ENCODE data around the gene RTF1. TPM values are rescaled to one million over a fixed set of nuclear protein-coding genes. Genes with fewer than 3 reads are reported as not detected.
"Not testable (repeated sequence)": the region's sequence is repeated elsewhere in the genome, so short reads cannot be mapped to it uniquely, and the experiment has no call there.

The RTF1 gene
- total RNA-seq, 1 experiment from 2014 or later = 47.6 TPM

DNA sequence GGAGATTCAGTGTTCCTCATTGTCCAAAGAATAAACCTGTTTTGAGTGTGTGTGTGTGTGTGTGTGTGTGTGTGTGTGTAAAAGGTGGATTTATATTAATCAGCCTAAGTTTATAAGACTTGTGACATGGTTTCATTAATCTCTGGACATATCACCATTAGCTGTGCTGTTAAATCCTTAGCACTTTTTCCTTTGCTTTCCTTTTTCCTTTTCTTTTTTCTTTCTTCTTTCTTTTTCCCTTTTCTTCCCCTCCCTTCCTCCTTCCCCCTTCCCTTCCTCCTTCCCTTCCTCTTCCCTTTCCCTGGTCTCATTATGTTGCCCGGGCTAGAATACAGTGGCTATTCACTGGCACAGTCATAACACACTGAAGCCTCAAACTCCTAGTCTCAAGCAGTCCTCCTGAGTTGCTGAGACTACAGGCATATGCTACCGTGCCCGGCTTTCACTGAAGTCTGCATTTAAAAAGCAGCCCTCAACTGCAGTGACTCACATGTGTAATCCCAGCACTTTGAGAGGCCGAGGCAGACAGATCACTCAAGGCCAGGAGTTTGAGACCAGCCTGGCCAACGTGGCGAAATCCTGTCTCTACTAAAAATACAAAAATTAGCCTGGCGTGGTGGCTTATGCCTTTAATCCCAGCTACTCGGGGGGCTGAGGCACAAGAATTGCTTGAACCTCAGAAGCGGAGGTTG lies 48.1 kb downstream of the RTF1 start:
- no TSS peak for BruUV-seq (replicated peaks)
- Histone ChIP-seq H3K4me1 (ENCODE audit: insufficient read depth, low read length, poor library complexity, severe bottlenecking) (no peaks in the 10 kb centered on the region), H3K9me3 (ENCODE audit: low read depth, low read length, poor library complexity, severe bottlenecking) (no peaks in the 10 kb centered on the region), H3K27me3 (replicated peaks; ENCODE audit: insufficient read depth, low read depth, low read length, poor library complexity) (no peaks in the 10 kb centered on the region), H3K27ac (ENCODE audit: low read depth, low read length, poor library complexity, severe bottlenecking) (no peak overlapping the region), H3K36me3 (ENCODE audit: insufficient read depth, low read length, poor library complexity, severe bottlenecking) (peaks cover 46% of the 10 kb centered on the region), H3K4me3 (ENCODE audit: low read depth, low read length, poor library complexity, severe bottlenecking) (no peak overlapping the region)
- ChIA-PET CTCF (interaction anchor here (0.6 to 2.1 kb wide), 6 partner anchors 24 to 439 kb away, joined by 3 to 11 read pairs (median 6); no protein-coding TSS in a partner anchor), POLR2A (ENCODE audit: low non-redundant PET) (interaction anchor here (0.5 to 0.9 kb wide), 2 partner anchors 19 to 406 kb away, joined by 4 to 5 read pairs; no protein-coding TSS in a partner anchor)
- no peak for DNase-seq (ENCODE audit: low spot score)
- intact Hi-C loops (cut with micrococcal nuclease; ENCODE audit: unreplicated experiment) = loop anchor here (5.0 kb wide), 1 partner anchor 437 kb away; no protein-coding TSS in a partner anchor
- TF ChIP-seq EZH2 (IDR thresholded peaks at IDR 0.05; ENCODE audit: borderline replicate concordance, low read depth, low read length, poor library complexity, severe bottlenecking) = no peak
- TF ChIP-seq, protein P1, sequence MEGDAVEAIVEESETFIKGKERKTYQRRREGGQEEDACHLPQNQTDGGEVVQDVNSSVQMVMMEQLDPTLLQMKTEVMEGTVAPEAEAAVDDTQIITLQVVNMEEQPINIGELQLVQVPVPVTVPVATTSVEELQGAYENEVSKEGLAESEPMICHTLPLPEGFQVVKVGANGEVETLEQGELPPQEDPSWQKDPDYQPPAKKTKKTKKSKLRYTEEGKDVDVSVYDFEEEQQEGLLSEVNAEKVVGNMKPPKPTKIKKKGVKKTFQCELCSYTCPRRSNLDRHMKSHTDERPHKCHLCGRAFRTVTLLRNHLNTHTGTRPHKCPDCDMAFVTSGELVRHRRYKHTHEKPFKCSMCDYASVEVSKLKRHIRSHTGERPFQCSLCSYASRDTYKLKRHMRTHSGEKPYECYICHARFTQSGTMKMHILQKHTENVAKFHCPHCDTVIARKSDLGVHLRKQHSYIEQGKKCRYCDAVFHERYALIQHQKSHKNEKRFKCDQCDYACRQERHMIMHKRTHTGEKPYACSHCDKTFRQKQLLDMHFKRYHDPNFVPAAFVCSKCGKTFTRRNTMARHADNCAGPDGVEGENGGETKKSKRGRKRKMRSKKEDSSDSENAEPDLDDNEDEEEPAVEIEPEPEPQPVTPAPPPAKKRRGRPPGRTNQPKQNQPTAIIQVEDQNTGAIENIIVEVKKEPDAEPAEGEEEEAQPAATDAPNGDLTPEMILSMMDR (conservative IDR thresholded peaks at IDR 0.05; ENCODE audit: low read depth, low read length) = no peak

DNA sequence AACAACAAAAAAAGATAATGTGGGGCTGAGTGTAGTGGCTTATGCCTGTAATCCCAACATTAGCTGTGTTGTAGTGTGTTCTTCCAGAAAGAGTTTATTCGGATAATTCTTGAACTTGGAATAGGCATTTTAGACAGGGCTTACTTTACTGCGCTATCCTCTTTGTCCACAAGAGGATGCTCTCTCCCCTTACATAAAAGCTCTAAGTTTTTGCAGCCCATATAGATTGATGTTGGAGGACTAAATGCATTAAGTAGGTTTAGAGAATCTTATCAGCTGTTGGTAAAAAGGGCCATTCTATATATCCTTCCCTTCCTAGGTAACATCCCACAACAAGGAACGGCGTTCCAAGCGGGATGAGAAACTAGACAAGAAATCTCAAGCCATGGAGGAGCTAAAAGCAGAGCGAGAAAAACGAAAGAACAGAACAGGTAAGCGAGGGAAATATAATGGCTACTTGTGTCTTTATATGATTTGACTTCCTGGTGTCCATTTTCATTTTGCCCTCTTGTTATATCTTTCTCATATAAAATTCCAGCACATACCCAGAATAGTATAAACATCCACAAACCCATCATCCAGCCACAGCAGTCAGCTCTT lies 49.0 kb downstream of the RTF1 start:
- H3K27me3 ChIP-seq (replicated peaks; ENCODE audit: insufficient read depth, low read depth, low read length, poor library complexity) = no peaks in the 10 kb centered on the region
- CTCF ChIA-PET = interaction anchor here (0.6 to 2.1 kb wide), 7 partner anchors 92 to 439 kb away, joined by 3 to 11 read pairs (median 6); partner anchors contain the start of gene MAPKBP1
- no peaks in the 10 kb centered on the region for H3K9me3 ChIP-seq (ENCODE audit: low read depth, low read length, poor library complexity, severe bottlenecking)
- no TSS peak for BruUV-seq (replicated peaks)
- H3K27ac ChIP-seq (ENCODE audit: low read depth, low read length, poor library complexity, severe bottlenecking) = no peak overlapping the region
- TF ChIP-seq, protein P1 (conservative IDR thresholded peaks at IDR 0.05; ENCODE audit: low read depth, low read length) = peak; percentile 94
- no peak for TF ChIP-seq EZH2 (IDR thresholded peaks at IDR 0.05; ENCODE audit: borderline replicate concordance, low read depth, low read length, poor library complexity, severe bottlenecking)
- POLR2A ChIA-PET (ENCODE audit: low non-redundant PET) = interaction anchor here (0.5 to 0.9 kb wide), 2 partner anchors 20 to 405 kb away, joined by 4 to 5 read pairs; no protein-coding TSS in a partner anchor
- intact Hi-C loops (cut with micrococcal nuclease; ENCODE audit: unreplicated experiment) = loop anchor here (5.0 kb wide), 1 partner anchor 436 kb away; no protein-coding TSS in a partner anchor
- no peak overlapping the region for H3K4me3 ChIP-seq (ENCODE audit: low read depth, low read length, poor library complexity, severe bottlenecking)
- peak; percentile 70 for DNase-seq (ENCODE audit: low spot score)
- H3K36me3 ChIP-seq (ENCODE audit: insufficient read depth, low read length, poor library complexity, severe bottlenecking) = peaks cover 52% of the 10 kb centered on the region
- no peaks in the 10 kb centered on the region for H3K4me1 ChIP-seq (ENCODE audit: insufficient read depth, low read length, poor library complexity, severe bottlenecking)

DNA sequence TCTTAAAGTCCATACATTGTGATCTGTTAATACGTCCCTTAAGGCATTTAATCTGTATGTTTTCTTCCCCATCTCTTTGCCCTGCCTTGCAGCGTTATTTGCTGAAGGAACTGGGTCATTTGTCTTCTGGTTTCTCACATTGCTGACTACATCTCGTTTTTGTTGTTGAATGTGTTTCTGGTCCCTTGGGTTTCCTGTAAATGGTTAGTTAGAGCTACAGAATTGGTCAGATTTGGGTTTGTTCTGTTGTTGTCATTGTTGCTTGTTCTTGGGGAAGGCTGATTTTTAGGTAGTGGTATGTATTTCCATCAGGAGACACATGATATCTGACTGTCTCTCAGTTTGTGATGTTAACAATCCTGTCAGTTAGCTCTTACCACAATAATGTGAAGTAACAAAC lies 49.8 kb downstream of the RTF1 start:
- intact Hi-C loops (cut with micrococcal nuclease; ENCODE audit: unreplicated experiment) = loop anchor here (5.0 kb wide), 1 partner anchor 436 kb away; no protein-coding TSS in a partner anchor

DNA sequence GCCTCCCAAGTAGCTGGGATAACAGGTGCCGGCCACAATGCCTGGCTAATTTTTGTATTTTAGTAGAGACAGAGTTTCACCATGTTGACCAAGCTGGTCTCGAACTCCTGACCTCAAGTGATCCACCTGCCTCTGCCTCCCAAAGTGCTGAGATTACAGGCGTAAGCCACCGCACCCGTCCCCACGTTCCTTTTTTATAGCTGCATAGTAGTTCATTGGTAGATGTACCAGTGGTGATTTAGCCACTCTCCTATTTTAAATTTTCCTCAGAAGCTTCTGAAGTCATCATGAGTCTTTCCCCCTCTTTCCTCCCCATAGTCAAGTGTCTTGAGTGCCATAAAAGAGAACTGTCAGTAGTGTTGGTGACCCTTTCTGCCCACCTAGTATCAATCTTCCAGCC lies 52.7 kb downstream of the RTF1 start:
- H3K4me1 ChIP-seq (ENCODE audit: insufficient read depth, low read length, poor library complexity, severe bottlenecking); POLR2A ChIA-PET (ENCODE audit: low non-redundant PET); H3K27me3 ChIP-seq (replicated peaks; ENCODE audit: insufficient read depth, low read depth, low read length, poor library complexity); H3K4me3 ChIP-seq (ENCODE audit: low read depth, low read length, poor library complexity, severe bottlenecking); H3K27ac ChIP-seq (ENCODE audit: low read depth, low read length, poor library complexity, severe bottlenecking); H3K9me3 ChIP-seq (ENCODE audit: low read depth, low read length, poor library complexity, severe bottlenecking); BruUV-seq (replicated peaks); DNase-seq (ENCODE audit: low spot score): not testable (repeated sequence)
- intact Hi-C loops (cut with micrococcal nuclease; ENCODE audit: unreplicated experiment) = loop anchor here (5.0 kb wide), 1 partner anchor 433 kb away; no protein-coding TSS in a partner anchor
- CTCF ChIA-PET = interaction anchor here (0.6 kb wide), 1 partner anchor 9 kb away, joined by 3 read pairs; no protein-coding TSS in a partner anchor
- H3K36me3 ChIP-seq (ENCODE audit: insufficient read depth, low read length, poor library complexity, severe bottlenecking) = peaks cover 59% of the 10 kb centered on the region

More for the DNA sequence above, 49.8 kb downstream of the RTF1 start:
- Histone ChIP-seq H3K4me1 (ENCODE audit: insufficient read depth, low read length, poor library complexity, severe bottlenecking) (no peaks in the 10 kb centered on the region), H3K4me3 (ENCODE audit: low read depth, low read length, poor library complexity, severe bottlenecking) (no peak overlapping the region), H3K9me3 (ENCODE audit: low read depth, low read length, poor library complexity, severe bottlenecking) (no peaks in the 10 kb centered on the region), H3K27me3 (replicated peaks; ENCODE audit: insufficient read depth, low read depth, low read length, poor library complexity) (no peaks in the 10 kb centered on the region), H3K27ac (ENCODE audit: low read depth, low read length, poor library complexity, severe bottlenecking) (no peak overlapping the region), H3K36me3 (ENCODE audit: insufficient read depth, low read length, poor library complexity, severe bottlenecking) (peaks cover 60% of the 10 kb centered on the region)
- TF ChIP-seq, protein P1 (conservative IDR thresholded peaks at IDR 0.05; ENCODE audit: low read depth, low read length) = no peak
- no peak for TF ChIP-seq EZH2 (IDR thresholded peaks at IDR 0.05; ENCODE audit: borderline replicate concordance, low read depth, low read length, poor library complexity, severe bottlenecking)
- BruUV-seq (replicated peaks) = no TSS peak
- ChIA-PET CTCF (interaction anchor here (1.2 to 2.1 kb wide), 2 partner anchors 137 to 438 kb away, joined by 6 to 10 read pairs; no protein-coding TSS in a partner anchor), POLR2A (ENCODE audit: low non-redundant PET) (no interaction called here)
- no peak for DNase-seq (ENCODE audit: low spot score)

Data from A673 (cell line).